ENCODE data around the gene PCYOX1L.

The PCYOX1L gene

GRCh38 chr5:149367249-149367971 lies 9.6 kb downstream of the PCYOX1L start:
- intact Hi-C loops (cut with micrococcal nuclease), result no loop called here
- Mint-ChIP-seq H3K4me1 (ENCODE audit: low read depth) (peaks cover 29% of the 10 kb centered on the region), H3K9me3 (no peaks in the 10 kb centered on the region), H3K27me3 (no peaks in the 10 kb centered on the region), H3K36me3 (ENCODE audit: low read depth) (peaks cover 36% of the 10 kb centered on the region), H3K27ac (no peak overlapping the region), H3K4me3 (no peak overlapping the region)

- no peak overlapping the region for H3K27ac Mint-ChIP-seq
- H3K9me3 Mint-ChIP-seq, result no peaks in the 10 kb centered on the region
- H3K4me3 Mint-ChIP-seq, result no peak overlapping the region
- H3K27me3 Mint-ChIP-seq, result no peaks in the 10 kb centered on the region
- peaks cover 29% of the 10 kb centered on the region for H3K36me3 Mint-ChIP-seq (ENCODE audit: low read depth)
- H3K4me1 Mint-ChIP-seq (ENCODE audit: low read depth), result peaks cover 22% of the 10 kb centered on the region
- intact Hi-C loops (cut with micrococcal nuclease), result no loop called here
Measured at GRCh38 chr5:149367972-149368645, 10.3 kb downstream of the PCYOX1L start.

DNA sequence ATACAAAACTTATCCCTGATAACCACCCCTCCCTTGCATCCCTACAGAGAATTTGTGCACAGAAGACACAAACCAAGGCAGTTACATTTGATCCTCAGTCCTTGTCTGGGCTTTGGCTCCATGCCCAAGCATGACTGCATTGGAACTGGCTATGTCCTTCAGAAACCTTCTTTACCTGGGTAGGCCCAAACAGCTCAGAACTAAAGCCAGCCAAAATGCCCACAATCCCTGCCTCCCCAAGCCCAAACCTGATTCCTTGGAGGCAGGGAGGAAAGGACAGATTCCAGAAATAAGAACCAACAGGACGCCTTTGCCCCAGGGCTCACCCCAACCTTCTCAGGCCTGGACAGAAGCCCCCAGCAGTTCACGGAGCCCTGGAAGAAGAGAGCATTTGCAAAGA lies 13.0 kb downstream of the PCYOX1L start:
- Mint-ChIP-seq H3K9me3 (no peaks in the 10 kb centered on the region), H3K27ac (no peak overlapping the region), H3K36me3 (ENCODE audit: low read depth) (peaks cover 16% of the 10 kb centered on the region), H3K27me3 (no peaks in the 10 kb centered on the region), H3K4me3 (no peak overlapping the region), H3K4me1 (ENCODE audit: low read depth) (peaks cover 6% of the 10 kb centered on the region)
- intact Hi-C loops (cut with micrococcal nuclease), result loop anchor here (1.0 kb wide), 1 partner anchor 54 kb away; no protein-coding TSS in a partner anchor

- H3K27ac Mint-ChIP-seq, result no peak overlapping the region
- intact Hi-C loops (cut with micrococcal nuclease), result loop anchor here (1.0 kb wide), 1 partner anchor 54 kb away; no protein-coding TSS in a partner anchor
- H3K9me3 Mint-ChIP-seq, result no peaks in the 10 kb centered on the region
- H3K4me3 Mint-ChIP-seq, result no peak overlapping the region
- H3K27me3 Mint-ChIP-seq, result no peaks in the 10 kb centered on the region
- peaks cover 10% of the 10 kb centered on the region for H3K36me3 Mint-ChIP-seq (ENCODE audit: low read depth)
- peaks cover 6% of the 10 kb centered on the region for H3K4me1 Mint-ChIP-seq (ENCODE audit: low read depth)
Measured at GRCh38 chr5:149371296-149371962, 13.6 kb downstream of the PCYOX1L start.

- Mint-ChIP-seq H3K27me3 (no peaks in the 10 kb centered on the region), H3K9me3 (no peaks in the 10 kb centered on the region), H3K27ac (no peak overlapping the region), H3K4me3 (no peak overlapping the region), H3K4me1 (ENCODE audit: low read depth) (peaks cover 2% of the 10 kb centered on the region), H3K36me3 (ENCODE audit: low read depth) (peaks cover 10% of the 10 kb centered on the region)
- intact Hi-C loops (cut with micrococcal nuclease), result no loop called here
Measured at GRCh38 chr5:149372076-149372795, 14.4 kb downstream of the PCYOX1L start.

GRCh38 chr5:149372932-149373331 lies 15.1 kb downstream of the PCYOX1L start:
- H3K36me3 Mint-ChIP-seq (ENCODE audit: low read depth), result peaks cover 7% of the 10 kb centered on the region
- no peak overlapping the region for H3K27ac Mint-ChIP-seq
- no peaks in the 10 kb centered on the region for H3K9me3 Mint-ChIP-seq
- H3K27me3 Mint-ChIP-seq, result no peaks in the 10 kb centered on the region
- no peaks in the 10 kb centered on the region for H3K4me1 Mint-ChIP-seq (ENCODE audit: low read depth)
- no peak overlapping the region for H3K4me3 Mint-ChIP-seq
- intact Hi-C loops (cut with micrococcal nuclease), result no loop called here

DNA sequence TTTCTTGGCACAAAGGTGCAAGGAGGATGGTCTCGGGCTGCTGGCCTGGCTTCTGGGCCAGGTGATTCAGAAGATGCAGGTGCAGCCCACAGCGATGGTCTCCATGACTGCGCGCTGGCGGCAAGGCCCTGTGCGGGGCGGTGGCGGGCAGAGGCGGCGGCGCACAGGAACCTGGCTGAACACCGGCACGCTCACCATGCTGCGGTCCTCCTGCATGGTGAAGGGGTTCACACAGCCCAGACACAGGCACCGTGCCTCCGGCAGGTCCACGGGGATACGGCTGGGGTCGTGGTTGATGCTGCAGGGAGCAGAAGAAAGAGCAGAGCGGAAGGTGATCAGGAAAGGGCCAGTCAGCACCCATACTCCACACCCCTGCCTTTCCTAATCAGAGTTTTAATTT lies 16.5 kb downstream of the PCYOX1L start:
- H3K27me3 Mint-ChIP-seq, result no peaks in the 10 kb centered on the region
- intact Hi-C loops (cut with micrococcal nuclease), result no loop called here
- no peaks in the 10 kb centered on the region for H3K36me3 Mint-ChIP-seq (ENCODE audit: low read depth)
- no peaks in the 10 kb centered on the region for H3K9me3 Mint-ChIP-seq
- H3K4me3 Mint-ChIP-seq, result no peak overlapping the region
- no peaks in the 10 kb centered on the region for H3K4me1 Mint-ChIP-seq (ENCODE audit: low read depth)
- H3K27ac Mint-ChIP-seq, result no peak overlapping the region

- H3K4me1 Mint-ChIP-seq (ENCODE audit: low read depth), result no peaks in the 10 kb centered on the region
- no peak overlapping the region for H3K27ac Mint-ChIP-seq
- no peaks in the 10 kb centered on the region for H3K36me3 Mint-ChIP-seq (ENCODE audit: low read depth)
- H3K9me3 Mint-ChIP-seq, result no peaks in the 10 kb centered on the region
- intact Hi-C loops (cut with micrococcal nuclease), result no loop called here
- no peak overlapping the region for H3K4me3 Mint-ChIP-seq
- H3K27me3 Mint-ChIP-seq, result no peaks in the 10 kb centered on the region
Measured at GRCh38 chr5:149374801-149375200, 17.0 kb downstream of the PCYOX1L start.

- H3K4me3 Mint-ChIP-seq, result no peak overlapping the region
- intact Hi-C loops (cut with micrococcal nuclease), result no loop called here
- no peaks in the 10 kb centered on the region for H3K9me3 Mint-ChIP-seq
- H3K4me1 Mint-ChIP-seq (ENCODE audit: low read depth), result no peaks in the 10 kb centered on the region
- H3K36me3 Mint-ChIP-seq (ENCODE audit: low read depth), result no peaks in the 10 kb centered on the region
- no peak overlapping the region for H3K27ac Mint-ChIP-seq
- no peaks in the 10 kb centered on the region for H3K27me3 Mint-ChIP-seq
Measured at GRCh38 chr5:149375434-149375833, 17.6 kb downstream of the PCYOX1L start.

- Mint-ChIP-seq H3K36me3 (ENCODE audit: low read depth) (no peaks in the 10 kb centered on the region), H3K9me3 (no peaks in the 10 kb centered on the region), H3K4me3 (no peak overlapping the region), H3K27me3 (no peaks in the 10 kb centered on the region), H3K4me1 (ENCODE audit: low read depth) (no peaks in the 10 kb centered on the region), H3K27ac (no peak overlapping the region)
- intact Hi-C loops (cut with micrococcal nuclease), result no loop called here
Measured at GRCh38 chr5:149376104-149376503, 18.3 kb downstream of the PCYOX1L start.

GRCh38 chr5:149376711-149377447 lies 19.0 kb downstream of the PCYOX1L start:
- Mint-ChIP-seq H3K36me3 (ENCODE audit: low read depth) (no peaks in the 10 kb centered on the region), H3K27me3 (no peaks in the 10 kb centered on the region), H3K9me3 (no peaks in the 10 kb centered on the region), H3K27ac (no peak overlapping the region), H3K4me1 (ENCODE audit: low read depth) (no peaks in the 10 kb centered on the region), H3K4me3 (no peak overlapping the region)
- intact Hi-C loops (cut with micrococcal nuclease), result no loop called here

DNA sequence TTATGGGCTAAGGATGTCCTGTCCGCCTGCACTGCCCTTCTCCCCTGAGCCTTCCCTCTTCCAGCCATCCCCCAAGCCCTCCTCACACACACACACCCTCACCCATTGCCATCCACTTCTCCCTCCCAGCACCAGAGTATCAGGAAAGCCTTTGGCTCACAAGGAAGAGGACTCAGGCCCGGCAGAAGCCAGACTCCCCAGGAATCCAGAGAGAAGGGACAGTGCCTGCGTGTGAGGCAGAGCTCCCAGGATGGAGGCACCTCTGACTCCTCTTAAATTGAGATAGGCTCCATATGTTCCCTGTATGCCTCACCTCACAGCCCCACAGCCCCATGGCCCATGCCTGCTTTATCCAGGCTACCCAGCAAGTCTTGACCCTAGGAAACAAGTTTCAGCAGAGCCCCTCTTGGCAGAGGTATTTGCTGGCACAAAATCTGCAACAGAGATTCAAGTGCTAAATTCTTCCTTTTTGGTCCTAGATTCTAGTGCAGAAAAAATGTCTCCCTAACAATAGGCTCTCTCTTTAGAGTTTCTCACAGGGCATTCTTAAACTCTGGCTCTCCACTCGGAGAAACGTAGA lies 20.5 kb downstream of the PCYOX1L start:
- Mint-ChIP-seq H3K27ac (no peak overlapping the region), H3K4me3 (no peak overlapping the region), H3K9me3 (no peaks in the 10 kb centered on the region), H3K4me1 (ENCODE audit: low read depth) (no peaks in the 10 kb centered on the region), H3K27me3 (no peaks in the 10 kb centered on the region), H3K36me3 (ENCODE audit: low read depth) (no peaks in the 10 kb centered on the region)
- intact Hi-C loops (cut with micrococcal nuclease), result no loop called here

DNA sequence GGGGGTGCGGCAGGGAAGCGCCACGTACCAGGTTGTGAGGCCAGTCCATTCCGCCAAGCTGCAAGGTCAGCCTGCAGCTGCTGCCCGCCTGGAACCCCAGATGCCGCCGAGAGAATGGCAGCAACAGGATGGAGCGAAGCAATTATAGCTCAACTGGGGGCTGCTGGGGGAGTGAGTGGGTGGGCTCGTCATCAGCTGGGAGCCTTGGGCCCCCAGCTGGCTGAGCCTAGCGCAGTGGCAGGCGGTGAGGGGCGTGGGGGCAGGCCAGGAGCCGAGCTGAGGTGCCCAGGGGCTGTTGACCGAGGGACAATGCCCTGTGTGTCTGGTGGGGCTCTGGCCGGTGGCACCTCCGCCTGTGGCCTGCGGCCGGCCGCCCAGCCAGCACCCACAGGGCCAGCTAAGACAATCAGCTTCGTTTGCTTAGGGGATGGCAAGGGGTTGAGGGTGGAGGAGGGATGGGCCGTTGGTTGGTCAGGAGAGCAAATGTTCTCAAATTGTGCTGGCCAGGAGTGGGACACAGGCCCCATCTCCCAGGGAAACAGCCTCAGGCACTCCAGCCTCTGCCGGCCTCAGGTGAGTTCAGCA lies 21.4 kb downstream of the PCYOX1L start, which contains the start of gene IL17B:
Gene IL17B, minus strand, starts transcription at position 116 of the 585 bp plus-strand sequence. Its CDS starts 67 bp downstream, at position 49.
- no peaks in the 10 kb centered on the region for H3K9me3 Mint-ChIP-seq
- intact Hi-C loops (cut with micrococcal nuclease), result no loop called here
- H3K27ac Mint-ChIP-seq, result no peak within 1 kb of the TSS

More for the DNA sequence above, 21.4 kb downstream of the PCYOX1L start, which contains the start of gene IL17B:
- Mint-ChIP-seq H3K27me3 (no peaks in the 10 kb centered on the region), H3K4me3 (no peak within 1 kb of the TSS), H3K36me3 (ENCODE audit: low read depth) (no peaks in the 10 kb centered on the region), H3K4me1 (ENCODE audit: low read depth) (no peaks in the 10 kb centered on the region)
